OCI-LY7 (cell line): Measurements from ENCODE around the gene SEMA3C. TPM values are rescaled to one million over a fixed set of nuclear protein-coding genes. Genes with fewer than 3 reads are reported as not detected.

ENCODE experiments used
- BruUV-seq: library from RNA; stranded (reverse); fragments of 400-500 nt; replicated peaks from 2 replicates; lab custom pipeline; 2021; lab: Mats Ljungman, UMichigan
- CTCF ChIA-PET: fragments of 300-600 bp; sonication (Branson Sonifier 250); formaldehyde crosslinking; loops from one replicate; lab custom pipeline; 2022; ENCODE audit warnings: antibody characterized with exemption; ENCODE audit not compliant: unreplicated experiment; lab: Charles Lee
- POLR2A ChIA-PET: fragments of 300-600 bp; sonication (Branson Sonifier 250); formaldehyde crosslinking; loops from one replicate; lab custom pipeline; 2022; ENCODE audit warnings: antibody characterized with exemption; lab: Charles Lee
- DNase-seq: peaks from one replicate; pipeline ENCODE4 v3.0.0-alpha.2; 2015; ENCODE audit warnings: low spot score
- H2AFZ ChIP-seq: fragments of 200-600 bp; sonication (generic), shearing (Covaris generic); 2 replicates; pipeline ENCODE4 v1.6.1; 2014; ENCODE audit warnings: mild to moderate bottlenecking, antibody characterized with exemption, low read length, moderate library complexity
- H3K27ac ChIP-seq: fragments of 200-600 bp; sonication (generic); 2 replicates; pipeline ENCODE4 v1.5.1; 2014; ENCODE audit warnings: mixed run types, low read depth, mild to moderate bottlenecking, moderate library complexity, low read length, inconsistent platforms; ENCODE audit not compliant: poor library complexity, severe bottlenecking
- H3K36me3 ChIP-seq: fragments of 200-600 bp; sonication (generic); 2 replicates; pipeline ENCODE4 v1.6.1; 2014; ENCODE audit warnings: mild to moderate bottlenecking, antibody characterized with exemption, low read length, moderate library complexity, mixed read lengths; ENCODE audit not compliant: insufficient read depth
- H3K4me1 ChIP-seq: fragments of 200-600 bp; sonication (generic); 2 replicates; pipeline ENCODE4 v1.5.1; 2014; ENCODE audit warnings: mild to moderate bottlenecking, low read length; ENCODE audit not compliant: insufficient read depth, poor library complexity, severe bottlenecking
- H3K4me2 ChIP-seq: fragments of 200-600 bp; sonication (generic); 2 replicates; pipeline ENCODE4 v1.6.1; 2014; ENCODE audit warnings: mild to moderate bottlenecking, low read length
- H3K4me3 ChIP-seq: fragments of 200-600 bp; sonication (generic); 2 replicates; pipeline ENCODE4 v1.5.1; 2014; ENCODE audit warnings: mild to moderate bottlenecking, low read depth, low read length; ENCODE audit not compliant: poor library complexity, severe bottlenecking
- H3K79me2 ChIP-seq: fragments of 200-600 bp; sonication (generic); 2 replicates; pipeline ENCODE4 v1.6.1; 2016; ENCODE audit warnings: low read depth, mild to moderate bottlenecking, low read length, moderate library complexity, mixed read lengths; ENCODE audit not compliant: insufficient read depth
- H3K9me2 ChIP-seq: fragments of 200-600 bp; sonication (generic); 2 replicates; pipeline ENCODE4 v1.6.1; 2016; ENCODE audit warnings: mild to moderate bottlenecking, low read length, mixed read lengths; ENCODE audit not compliant: insufficient read depth
- H3K9me3 ChIP-seq: fragments of 200-600 bp; sonication (generic); 2 replicates; pipeline ENCODE4 v1.6.1; 2014; ENCODE audit warnings: mild to moderate bottlenecking, mixed run types, low read length, mixed read lengths
- H4K20me1 ChIP-seq: fragments of 200-600 bp; sonication (generic); 2 replicates; pipeline ENCODE4 v1.6.1; 2014; ENCODE audit warnings: mild to moderate bottlenecking, antibody characterized with exemption, low read length, moderate library complexity, mixed read lengths; ENCODE audit not compliant: insufficient read depth
- EZH2phosphoT487 ChIP-seq: fragments of 200-600 bp; sonication (generic); IDR thresholded peaks from 2 replicates; pipeline ENCODE4 v1.6.1; 2018; ENCODE audit warnings: low read depth, borderline replicate concordance, mild to moderate bottlenecking, mixed run types, antibody characterized with exemption, low read length, moderate library complexity, mixed read lengths
- intact Hi-C: fragments of 100-400 bp; cut with micrococcal nuclease; formaldehyde crosslinking; loops from one replicate; pipeline ENCODE4 v1.10.0; 2022; ENCODE audit not compliant: unreplicated experiment
- total RNA-seq, 2 experiments: library from RNA; depleted of rRNA in 1 of 2; stranded (reverse); fragments of >200 nt in 1 of 2; shearing (Covaris generic) in 1 of 2; gene quantifications; 2 replicates each; pipeline ENCODE4 v1.2.3, GENCODE V29; 2014 to 2022
- TF ChIP-seq, protein P1 (sequence below): fragments of 200-600 bp; sonication (generic); conservative IDR thresholded peaks from 2 replicates; pipeline ENCODE4 v1.5.1; 2014; ENCODE audit warnings: mild to moderate bottlenecking, antibody characterized with exemption, low read length, moderate library complexity, mixed read lengths

The SEMA3C gene
- total RNA-seq, 2 experiments from 2014 or later: not detected

DNA sequence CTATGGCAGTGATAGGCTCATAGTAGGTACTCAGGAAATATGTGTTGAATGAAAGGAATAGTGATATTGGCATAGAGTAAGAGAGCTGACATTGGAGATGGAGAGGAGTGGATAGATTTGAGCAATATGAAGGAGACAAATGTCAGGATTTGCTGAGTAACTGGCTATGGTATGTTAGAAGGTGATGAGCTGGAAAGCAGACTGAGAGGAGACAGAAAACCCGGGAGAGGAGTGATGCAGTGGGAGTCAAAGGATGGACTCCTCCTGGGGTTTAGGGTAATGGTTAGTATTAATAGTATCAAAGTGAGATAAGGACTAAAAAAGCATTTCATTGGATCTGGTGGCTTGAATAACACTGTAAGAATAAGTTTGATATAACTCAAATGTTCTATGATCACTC is 215.6 kb downstream of the SEMA3C start:
- ChIA-PET POLR2A (no interaction called here), CTCF (no interaction called here)
- no peaks in the 10 kb centered on the region for H3K9me3 ChIP-seq
- no peaks in the 10 kb centered on the region for H3K9me2 ChIP-seq
- no peak for DNase-seq
- no TSS peak for BruUV-seq
- no peak overlapping the region for H3K27ac ChIP-seq
- no peak overlapping the region for H3K4me2 ChIP-seq
- no peaks in the 10 kb centered on the region for H3K79me2 ChIP-seq
- intact Hi-C loops: no loop called here
- no peaks in the 10 kb centered on the region for H3K4me1 ChIP-seq
- TF ChIP-seq EZH2phosphoT487: no peak
- TF ChIP-seq, protein P1, sequence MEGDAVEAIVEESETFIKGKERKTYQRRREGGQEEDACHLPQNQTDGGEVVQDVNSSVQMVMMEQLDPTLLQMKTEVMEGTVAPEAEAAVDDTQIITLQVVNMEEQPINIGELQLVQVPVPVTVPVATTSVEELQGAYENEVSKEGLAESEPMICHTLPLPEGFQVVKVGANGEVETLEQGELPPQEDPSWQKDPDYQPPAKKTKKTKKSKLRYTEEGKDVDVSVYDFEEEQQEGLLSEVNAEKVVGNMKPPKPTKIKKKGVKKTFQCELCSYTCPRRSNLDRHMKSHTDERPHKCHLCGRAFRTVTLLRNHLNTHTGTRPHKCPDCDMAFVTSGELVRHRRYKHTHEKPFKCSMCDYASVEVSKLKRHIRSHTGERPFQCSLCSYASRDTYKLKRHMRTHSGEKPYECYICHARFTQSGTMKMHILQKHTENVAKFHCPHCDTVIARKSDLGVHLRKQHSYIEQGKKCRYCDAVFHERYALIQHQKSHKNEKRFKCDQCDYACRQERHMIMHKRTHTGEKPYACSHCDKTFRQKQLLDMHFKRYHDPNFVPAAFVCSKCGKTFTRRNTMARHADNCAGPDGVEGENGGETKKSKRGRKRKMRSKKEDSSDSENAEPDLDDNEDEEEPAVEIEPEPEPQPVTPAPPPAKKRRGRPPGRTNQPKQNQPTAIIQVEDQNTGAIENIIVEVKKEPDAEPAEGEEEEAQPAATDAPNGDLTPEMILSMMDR: no peak
- H3K36me3 ChIP-seq: no peaks in the 10 kb centered on the region
- H2AFZ ChIP-seq: no peak overlapping the region
- H4K20me1 ChIP-seq: no peaks in the 10 kb centered on the region
- H3K4me3 ChIP-seq: no peak overlapping the region

DNA sequence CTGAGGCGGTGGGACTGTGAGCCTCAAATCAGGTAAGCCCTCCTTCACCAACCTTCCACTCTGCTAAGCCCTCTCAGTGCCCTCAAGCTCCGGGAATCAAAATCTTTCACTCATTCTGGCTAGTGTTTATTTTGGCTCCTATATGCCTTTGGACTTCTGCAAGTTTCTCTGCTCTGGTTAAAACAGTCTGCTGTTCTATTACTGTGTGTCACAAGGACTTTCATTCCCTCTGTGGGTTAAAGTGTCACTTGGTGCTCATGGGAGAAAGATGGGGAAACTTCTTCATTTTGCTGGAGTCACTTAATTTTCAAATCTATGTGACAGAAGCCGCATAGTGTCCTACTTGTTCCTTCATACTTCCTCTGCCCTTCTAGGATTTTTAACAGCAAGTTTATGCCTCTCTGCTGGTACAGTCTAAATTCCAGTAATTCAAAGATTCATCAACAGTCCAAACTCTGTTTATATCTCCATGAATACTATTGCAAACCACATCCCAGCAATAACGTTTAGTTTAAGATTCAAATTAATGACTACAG is 219.1 kb downstream of the SEMA3C start:
- ChIA-PET POLR2A (no interaction called here), CTCF (no interaction called here)
- H3K9me3 ChIP-seq: no peaks in the 10 kb centered on the region
- BruUV-seq: no TSS peak
- H2AFZ ChIP-seq: no peak overlapping the region
- intact Hi-C loops: loop anchor here (1.0 kb wide), 1 partner anchor 771 kb away; no protein-coding TSS in a partner anchor
- H3K4me1 ChIP-seq: peaks cover 4% of the 10 kb centered on the region
- H3K36me3 ChIP-seq: no peaks in the 10 kb centered on the region
- no peak for DNase-seq
- TF ChIP-seq, protein P1: no peak
- no peak for TF ChIP-seq EZH2phosphoT487
- no peak overlapping the region for H3K4me3 ChIP-seq
- no peak overlapping the region for H3K4me2 ChIP-seq
- no peaks in the 10 kb centered on the region for H3K9me2 ChIP-seq
- H4K20me1 ChIP-seq: no peaks in the 10 kb centered on the region
- H3K79me2 ChIP-seq: no peaks in the 10 kb centered on the region
- no peak overlapping the region for H3K27ac ChIP-seq

DNA sequence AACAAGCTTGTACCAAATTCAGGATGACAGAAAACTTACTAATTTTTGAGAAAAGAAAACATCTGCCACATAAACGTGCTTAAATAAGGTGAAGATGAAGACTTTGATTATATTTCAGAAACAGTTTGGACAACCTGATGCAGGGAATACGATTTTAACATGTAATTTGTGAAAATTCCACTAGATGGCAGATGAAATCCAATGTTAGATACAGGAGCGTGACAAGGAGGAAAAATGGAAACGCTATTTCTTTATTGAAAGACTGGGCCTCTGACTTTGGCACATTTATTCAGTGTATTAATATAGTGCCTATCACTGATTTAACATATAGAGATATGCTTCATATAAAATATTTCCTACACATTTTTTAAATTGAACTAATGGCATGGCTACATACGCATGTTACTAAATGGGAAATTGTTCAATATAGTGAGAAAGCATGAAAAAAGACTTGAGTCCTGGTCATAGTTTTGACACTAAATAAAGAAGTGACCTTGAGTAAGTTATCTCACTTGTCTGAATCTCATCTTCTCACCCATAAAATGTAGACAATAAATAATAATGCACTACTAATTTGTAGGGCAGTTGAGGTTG is 219.7 kb downstream of the SEMA3C start:
- BruUV-seq: no TSS peak
- intact Hi-C loops: loop anchor here (1.0 kb wide), 1 partner anchor 771 kb away; no protein-coding TSS in a partner anchor
- Histone ChIP-seq H2AFZ (no peak overlapping the region), H4K20me1 (no peaks in the 10 kb centered on the region), H3K36me3 (no peaks in the 10 kb centered on the region), H3K9me2 (no peaks in the 10 kb centered on the region), H3K4me3 (no peak overlapping the region), H3K27ac (no peak overlapping the region), H3K79me2 (no peaks in the 10 kb centered on the region), H3K9me3 (no peaks in the 10 kb centered on the region), H3K4me2 (no peak overlapping the region), H3K4me1 (peaks cover 4% of the 10 kb centered on the region)
- DNase-seq: peak; percentile 41
- TF ChIP-seq, protein P1: peak; percentile 82
- TF ChIP-seq EZH2phosphoT487: no peak
- CTCF ChIA-PET: no interaction called here
- POLR2A ChIA-PET: no interaction called here
